H9 (cell line): ENCODE data around the gene IST1. TPM values are rescaled to one million over a fixed set of nuclear protein-coding genes. Genes with fewer than 3 reads are reported as not detected.
"Not testable (repeated sequence)": the region's sequence is repeated elsewhere in the genome, so short reads cannot be mapped to it uniquely, and the experiment has no call there.

ENCODE experiments used
- DNase-seq: peaks from one replicate; pipeline ENCODE4 v3.0.0-alpha.2; 2017
- H2AFZ ChIP-seq: one replicate; pipeline ENCODE4 v1.6.1; 2013; ENCODE audit warnings: mild to moderate bottlenecking, low read length, control low read depth, moderate library complexity
- H2AK5ac ChIP-seq: 2 replicates; pipeline ENCODE4 v1.6.1; 2013; ENCODE audit warnings: low read length, control low read depth, mixed read lengths; ENCODE audit not compliant: insufficient read length
- H2BK120ac ChIP-seq: one replicate; pipeline ENCODE4 v1.6.1; 2013; ENCODE audit warnings: low read depth, mild to moderate bottlenecking, low read length, control low read depth, inconsistent platforms; ENCODE audit not compliant: poor library complexity, severe bottlenecking
- H2BK12ac ChIP-seq: 2 replicates; pipeline ENCODE4 v1.6.1; 2013; ENCODE audit warnings: low read length, control low read depth, mixed read lengths, low read depth; ENCODE audit not compliant: insufficient read length
- H2BK15ac ChIP-seq: 2 replicates; pipeline ENCODE4 v1.6.1; 2013; ENCODE audit warnings: low read depth, low read length, control low read depth
- H2BK20ac ChIP-seq: one replicate; pipeline ENCODE4 v1.6.1; 2013; ENCODE audit warnings: low read depth, mild to moderate bottlenecking, low read length, control low read depth, inconsistent platforms; ENCODE audit not compliant: poor library complexity, severe bottlenecking
- H2BK5ac ChIP-seq: 2 replicates; pipeline ENCODE4 v1.6.1; 2013; ENCODE audit warnings: low read length, control low read depth, mixed read lengths; ENCODE audit not compliant: insufficient read length
- H3K14ac ChIP-seq: 2 replicates; pipeline ENCODE4 v1.6.1; 2013; ENCODE audit warnings: low read length, control low read depth; ENCODE audit not compliant: insufficient read depth
- H3K18ac ChIP-seq: 2 replicates; pipeline ENCODE4 v1.6.1; 2013; ENCODE audit warnings: low read depth, mild to moderate bottlenecking, mixed read lengths, low read length, control low read depth; ENCODE audit not compliant: insufficient read length
- H3K23ac ChIP-seq: 2 replicates; pipeline ENCODE4 v1.6.1; 2013; ENCODE audit warnings: low read length, control low read depth, mixed read lengths, low read depth; ENCODE audit not compliant: insufficient read length
- H3K23me2 ChIP-seq: 2 replicates; pipeline ENCODE4 v1.6.1; 2013; ENCODE audit warnings: low read depth, mild to moderate bottlenecking, mixed read lengths, low read length, control low read depth; ENCODE audit not compliant: insufficient read length, poor library complexity, severe bottlenecking
- H3K27ac ChIP-seq: 2 replicates; pipeline ENCODE4 v1.5.1; 2013; ENCODE audit warnings: low read length, control low read depth, mixed read lengths, low read depth; ENCODE audit not compliant: insufficient read length
- H3K27me3 ChIP-seq: 2 replicates; pipeline ENCODE4 v1.6.1; 2013; ENCODE audit warnings: low read length, control low read depth, inconsistent platforms; ENCODE audit not compliant: insufficient read depth
- H3K4ac ChIP-seq: 2 replicates; pipeline ENCODE4 v1.6.1; 2013; ENCODE audit warnings: low read depth, mild to moderate bottlenecking, control low read depth, inconsistent platforms, low read length, moderate library complexity
- H3K4me1 ChIP-seq: 2 replicates; pipeline ENCODE4 v1.6.1; 2013; ENCODE audit warnings: low read length, control low read depth, inconsistent platforms; ENCODE audit not compliant: insufficient read depth
- H3K4me2 ChIP-seq: 2 replicates; pipeline ENCODE4 v1.6.1; 2013; ENCODE audit warnings: low read length, control low read depth, mixed read lengths; ENCODE audit not compliant: insufficient read length, insufficient read depth
- H3K56ac ChIP-seq: 2 replicates; pipeline ENCODE4 v1.6.1; 2013; ENCODE audit warnings: low read depth, mild to moderate bottlenecking, mixed read lengths, low read length, control low read depth; ENCODE audit not compliant: insufficient read length
- H3K79me1 ChIP-seq: 2 replicates; pipeline ENCODE4 v1.6.1; 2013; ENCODE audit warnings: low read depth, mild to moderate bottlenecking, moderate library complexity, low read length, control low read depth, inconsistent platforms; ENCODE audit not compliant: insufficient read depth, poor library complexity, severe bottlenecking
- H3K79me2 ChIP-seq: 2 replicates; pipeline ENCODE4 v1.6.1; 2013; ENCODE audit warnings: low read length, control low read depth, inconsistent platforms; ENCODE audit not compliant: insufficient read depth
- H3K9ac ChIP-seq: 2 replicates; pipeline ENCODE4 v1.6.1; 2013; ENCODE audit warnings: low read length, control low read depth, mixed read lengths; ENCODE audit not compliant: insufficient read length; ENCODE audit errors: extremely low read depth
- H3K9me3 ChIP-seq: one replicate; pipeline ENCODE4 v1.6.1; 2013; ENCODE audit warnings: low read depth, low read length, inconsistent platforms; ENCODE audit not compliant: control insufficient read depth
- H3T11ph ChIP-seq: one replicate; pipeline ENCODE4 v1.6.1; 2013; ENCODE audit warnings: mild to moderate bottlenecking, low read length, control low read depth, inconsistent platforms
- H4K20me1 ChIP-seq: one replicate; pipeline ENCODE4 v1.6.1; 2013; ENCODE audit not compliant: control insufficient read depth, insufficient read length, insufficient read depth
- H4K5ac ChIP-seq: 2 replicates; pipeline ENCODE4 v1.6.1; 2013; ENCODE audit warnings: low read depth, mild to moderate bottlenecking, mixed read lengths, low read length, control low read depth; ENCODE audit not compliant: insufficient read length
- H4K8ac ChIP-seq: replicated peaks from 2 replicates; pipeline ENCODE4 v1.6.1; 2013; ENCODE audit warnings: low read length, control low read depth, mixed read lengths, low read depth; ENCODE audit not compliant: insufficient read length
- H4K91ac ChIP-seq: 2 replicates; pipeline ENCODE4 v1.6.1; 2013; ENCODE audit warnings: low read depth, mild to moderate bottlenecking, moderate library complexity, mixed read lengths, low read length, control low read depth; ENCODE audit not compliant: insufficient read length
- H3K27ac Mint-ChIP-seq, 3 experiments: 2 replicates in 2 of 3; 3 replicates in 1 of 3; pipeline ENCODE4 v1.8.0; 2020 to 2021; ENCODE audit warnings: mixed read lengths in 3 of 3, mild to moderate bottlenecking in 1 of 3, moderate library complexity in 1 of 3
- H3K27me3 Mint-ChIP-seq: 2 replicates; pipeline ENCODE4 v1.8.0; 2021; ENCODE audit warnings: low read depth, mild to moderate bottlenecking, moderate library complexity, mixed read lengths
- H3K36me3 Mint-ChIP-seq, 3 experiments: 2 replicates in 2 of 3; 3 replicates in 1 of 3; pipeline ENCODE4 v1.8.0; 2020 to 2021; ENCODE audit warnings: low read depth in 3 of 3, mixed read lengths in 3 of 3; ENCODE audit not compliant: insufficient read depth in 1 of 3
- H3K4me1 Mint-ChIP-seq, 2 experiments: 2 replicates each; pipeline ENCODE4 v1.8.0; 2020; ENCODE audit warnings: mixed read lengths in 2 of 2
- H3K4me3 Mint-ChIP-seq, 2 experiments: 2 replicates in 1 of 2; 3 replicates in 1 of 2; pipeline ENCODE4 v1.8.0; 2020 to 2021; ENCODE audit warnings: mild to moderate bottlenecking in 2 of 2, mixed read lengths in 2 of 2, moderate library complexity in 1 of 2
- H3K9me3 Mint-ChIP-seq, 2 experiments: 2 replicates in 1 of 2; 3 replicates in 1 of 2; pipeline ENCODE4 v1.8.0; 2020; ENCODE audit warnings: mild to moderate bottlenecking in 2 of 2, mixed read lengths in 2 of 2, moderate library complexity in 1 of 2
- WGBS: extraction: QIAGEN DNeasy Blood & Tissue Kit; methylation state at CpG from one replicate; pipeline ENCODE4 v1.1.7; 2013; ENCODE audit warnings: missing lambda C conversion rate, low lambda C conversion rate, mixed read lengths; ENCODE audit not compliant: insufficient read length; ENCODE audit errors: extremely low coverage; 5-methylcytosine and 5-hydroxymethylcytosine counted together
- total RNA-seq: library from RNA; stranded (reverse); gene quantifications from 2 replicates; pipeline ENCODE4 v1.2.1, GENCODE V29; 2021
- TF ChIP-seq, protein P1 (sequence below): fragments of 200-600 bp; sonication (generic); conservative IDR thresholded peaks from 3 replicates; pipeline ENCODE4 v1.8.0; 2021; ENCODE audit warnings: antibody characterized with exemption, mild to moderate bottlenecking

The IST1 gene
- total RNA-seq, 1 experiment from 2014 or later: 263 TPM

DNA sequence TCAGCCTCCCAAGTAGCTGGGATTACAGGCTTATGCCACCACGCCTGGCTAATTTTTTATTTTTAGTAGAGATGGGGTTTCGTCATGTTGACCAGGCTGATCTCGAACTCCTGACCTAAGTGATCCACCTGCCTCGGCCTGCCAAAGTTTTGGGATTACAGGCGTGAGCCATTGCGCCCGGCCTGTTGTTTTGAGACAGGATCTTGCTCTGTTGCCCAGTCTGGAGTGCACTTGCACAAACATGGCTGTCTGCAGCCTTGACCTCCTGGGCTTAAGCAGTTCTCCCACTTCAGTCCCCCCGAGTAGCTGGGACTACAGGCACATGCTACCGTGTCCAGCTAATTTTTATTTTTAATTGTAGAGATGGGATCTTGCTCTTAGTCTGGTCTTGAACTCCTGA lies 8.9 kb downstream of the IST1 start:
- Mint-ChIP-seq H3K9me3 (no peaks in the 10 kb centered on the region), H3K27me3 (no peaks in the 10 kb centered on the region), H3K27ac (no peak overlapping the region), H3K4me3 (no peak overlapping the region), H3K36me3 (peaks cover 20 to 36% (median 28%) of the 10 kb centered on the region in 3 experiments), H3K4me1 (peaks cover 13 to 20% of the 10 kb centered on the region in 2 experiments)
- no peak overlapping the region for H4K8ac ChIP-seq
- no peaks in the 10 kb centered on the region for H3K9me3 ChIP-seq
- H2AK5ac ChIP-seq: no peak overlapping the region
- no peak overlapping the region for H3K23ac ChIP-seq
- H3K4me1 ChIP-seq: no peaks in the 10 kb centered on the region
- H4K20me1 ChIP-seq: no peaks in the 10 kb centered on the region
- H3K4me2 ChIP-seq: no peak overlapping the region
- no peak overlapping the region for H3T11ph ChIP-seq
- no CpG with 5 or more reads among the region's 9 CpGs for WGBS
- no peak overlapping the region for H4K91ac ChIP-seq
- H2BK5ac ChIP-seq: no peak overlapping the region
- H3K18ac ChIP-seq: no peak overlapping the region
- no peak overlapping the region for H2AFZ ChIP-seq
- no peak overlapping the region for H2BK20ac ChIP-seq
- no peaks in the 10 kb centered on the region for H3K27me3 ChIP-seq
- H3K4ac ChIP-seq: no peak overlapping the region
- H2BK15ac ChIP-seq: no peak overlapping the region
- no peak overlapping the region for H3K14ac ChIP-seq
- TF ChIP-seq, protein P1, sequence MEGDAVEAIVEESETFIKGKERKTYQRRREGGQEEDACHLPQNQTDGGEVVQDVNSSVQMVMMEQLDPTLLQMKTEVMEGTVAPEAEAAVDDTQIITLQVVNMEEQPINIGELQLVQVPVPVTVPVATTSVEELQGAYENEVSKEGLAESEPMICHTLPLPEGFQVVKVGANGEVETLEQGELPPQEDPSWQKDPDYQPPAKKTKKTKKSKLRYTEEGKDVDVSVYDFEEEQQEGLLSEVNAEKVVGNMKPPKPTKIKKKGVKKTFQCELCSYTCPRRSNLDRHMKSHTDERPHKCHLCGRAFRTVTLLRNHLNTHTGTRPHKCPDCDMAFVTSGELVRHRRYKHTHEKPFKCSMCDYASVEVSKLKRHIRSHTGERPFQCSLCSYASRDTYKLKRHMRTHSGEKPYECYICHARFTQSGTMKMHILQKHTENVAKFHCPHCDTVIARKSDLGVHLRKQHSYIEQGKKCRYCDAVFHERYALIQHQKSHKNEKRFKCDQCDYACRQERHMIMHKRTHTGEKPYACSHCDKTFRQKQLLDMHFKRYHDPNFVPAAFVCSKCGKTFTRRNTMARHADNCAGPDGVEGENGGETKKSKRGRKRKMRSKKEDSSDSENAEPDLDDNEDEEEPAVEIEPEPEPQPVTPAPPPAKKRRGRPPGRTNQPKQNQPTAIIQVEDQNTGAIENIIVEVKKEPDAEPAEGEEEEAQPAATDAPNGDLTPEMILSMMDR: no peak
- H3K27ac ChIP-seq: no peak overlapping the region
- H3K79me2 ChIP-seq: peaks cover 63% of the 10 kb centered on the region
- no peaks in the 10 kb centered on the region for H3K79me1 ChIP-seq
- no peak overlapping the region for H4K5ac ChIP-seq
- H3K9ac ChIP-seq: no peak overlapping the region
- no peaks in the 10 kb centered on the region for H3K23me2 ChIP-seq
- H2BK12ac ChIP-seq: no peak overlapping the region
- H2BK120ac ChIP-seq: no peak overlapping the region
- DNase-seq: no peak
- H3K56ac ChIP-seq: no peak overlapping the region

DNA sequence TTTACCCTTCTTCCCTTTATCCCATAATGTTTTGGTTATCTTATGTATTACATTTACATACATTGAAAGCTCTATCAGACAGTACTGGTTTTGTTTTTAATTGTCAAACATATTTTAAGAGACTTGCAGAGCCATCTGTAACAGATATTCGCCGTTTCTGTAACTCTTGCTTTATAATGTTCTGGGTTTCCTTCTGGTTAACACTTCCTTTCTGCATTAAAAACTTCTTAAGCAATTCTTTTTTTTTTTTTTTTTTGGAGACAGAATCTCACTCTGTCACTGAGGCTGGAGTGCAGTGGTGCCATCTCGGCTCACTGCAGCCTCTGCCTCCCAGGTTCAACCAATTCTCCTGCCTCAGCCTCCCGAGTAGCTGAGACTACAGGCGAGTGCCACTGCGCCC lies 10.4 kb downstream of the IST1 start:
- not testable (repeated sequence) for H3T11ph ChIP-seq

More for the DNA sequence above, 10.4 kb downstream of the IST1 start:
- not testable (repeated sequence) for H3K56ac ChIP-seq, H2BK120ac ChIP-seq, H2BK12ac ChIP-seq, H2BK20ac ChIP-seq, H3K9ac ChIP-seq, H3K4me2 ChIP-seq, H2AFZ ChIP-seq, H3K27me3 Mint-ChIP-seq, H3K79me1 ChIP-seq, H3K27me3 ChIP-seq, H3K4ac ChIP-seq, H3K23me2 ChIP-seq, H3K9me3 Mint-ChIP-seq, H3K18ac ChIP-seq, H4K91ac ChIP-seq, H4K8ac ChIP-seq, H3K4me1 ChIP-seq, H3K14ac ChIP-seq, H4K5ac ChIP-seq, DNase-seq, H4K20me1 ChIP-seq, H3K4me3 Mint-ChIP-seq, H2BK15ac ChIP-seq, H3K27ac ChIP-seq, H2BK5ac ChIP-seq, H3K23ac ChIP-seq, H3K9me3 ChIP-seq, H2AK5ac ChIP-seq
- H3K36me3 Mint-ChIP-seq: peaks cover 21 to 39% (median 33%) of the 10 kb centered on the region in 3 experiments
- H3K79me2 ChIP-seq: peaks cover 62% of the 10 kb centered on the region
- no CpG with 5 or more reads among the region's 6 CpGs for WGBS
- peaks cover 10 to 17% of the 10 kb centered on the region in 2 experiments for H3K4me1 Mint-ChIP-seq
- H3K27ac Mint-ChIP-seq: peak overlapping the region in 1 of 3 experiments; percentile 26; a peak in 1 of 7 replicates
